WERI-Rb-1 (cell line): Measurements from ENCODE around the gene VCL.

Experiments used
- DNase-seq: peaks from one replicate; pipeline ENCODE4 v3.0.0-alpha.2; 2020
- H3K27ac ChIP-seq: fragments of 250-450 bp; sonication (Bioruptor Pico); 2 replicates; pipeline ENCODE4 v1.5.1; 2020; ENCODE audit warnings: mild to moderate bottlenecking, moderate library complexity
- H3K27me3 ChIP-seq: fragments of 250-450 bp; sonication (Bioruptor Pico); 2 replicates; pipeline ENCODE4 v1.5.1; 2021; ENCODE audit warnings: mild to moderate bottlenecking, low read depth, moderate library complexity; ENCODE audit not compliant: insufficient read depth, severe bottlenecking
- H3K36me3 ChIP-seq: fragments of 250-450 bp; sonication (Bioruptor Pico); 2 replicates; pipeline ENCODE4 v1.5.1; 2020; ENCODE audit warnings: mild to moderate bottlenecking, moderate library complexity
- H3K4me3 ChIP-seq: 2 replicates; pipeline ENCODE4 v1.5.1; 2011; ENCODE audit warnings: low read depth, mild to moderate bottlenecking, control low read depth, low read length
- H3K9me3 ChIP-seq: fragments of 250-450 bp; sonication (Bioruptor Pico); 2 replicates; pipeline ENCODE4 v1.5.1; 2021; ENCODE audit warnings: mild to moderate bottlenecking, moderate library complexity; ENCODE audit not compliant: severe bottlenecking
- TF ChIP-seq, protein P1 (sequence below): IDR thresholded peaks from 2 replicates; pipeline ENCODE4 v1.5.1; 2011; ENCODE audit warnings: low read depth, mild to moderate bottlenecking, control low read depth, inconsistent platforms, low read length

VCL gene

DNA sequence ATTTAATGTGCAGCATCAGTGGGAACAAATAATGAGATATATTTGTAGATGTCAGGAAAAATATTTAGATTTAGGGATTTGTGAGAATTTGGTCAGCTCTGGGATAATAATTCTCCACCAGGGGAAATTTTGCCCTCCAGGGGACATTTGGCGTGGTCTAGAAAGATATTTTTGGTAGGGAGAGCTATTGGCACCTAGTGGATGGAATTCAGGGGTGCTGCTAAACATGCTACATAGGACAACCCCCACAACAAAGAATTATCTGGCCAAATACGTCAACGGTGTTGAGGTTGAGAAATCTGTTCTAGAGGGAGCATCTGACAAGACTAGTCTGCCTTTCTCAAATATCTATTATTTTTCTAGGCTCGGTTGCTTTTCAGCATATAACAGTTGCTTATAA, 155.2 kb downstream of the VCL start:
- H3K27ac ChIP-seq = no peak overlapping the region
- TF ChIP-seq, protein P1, sequence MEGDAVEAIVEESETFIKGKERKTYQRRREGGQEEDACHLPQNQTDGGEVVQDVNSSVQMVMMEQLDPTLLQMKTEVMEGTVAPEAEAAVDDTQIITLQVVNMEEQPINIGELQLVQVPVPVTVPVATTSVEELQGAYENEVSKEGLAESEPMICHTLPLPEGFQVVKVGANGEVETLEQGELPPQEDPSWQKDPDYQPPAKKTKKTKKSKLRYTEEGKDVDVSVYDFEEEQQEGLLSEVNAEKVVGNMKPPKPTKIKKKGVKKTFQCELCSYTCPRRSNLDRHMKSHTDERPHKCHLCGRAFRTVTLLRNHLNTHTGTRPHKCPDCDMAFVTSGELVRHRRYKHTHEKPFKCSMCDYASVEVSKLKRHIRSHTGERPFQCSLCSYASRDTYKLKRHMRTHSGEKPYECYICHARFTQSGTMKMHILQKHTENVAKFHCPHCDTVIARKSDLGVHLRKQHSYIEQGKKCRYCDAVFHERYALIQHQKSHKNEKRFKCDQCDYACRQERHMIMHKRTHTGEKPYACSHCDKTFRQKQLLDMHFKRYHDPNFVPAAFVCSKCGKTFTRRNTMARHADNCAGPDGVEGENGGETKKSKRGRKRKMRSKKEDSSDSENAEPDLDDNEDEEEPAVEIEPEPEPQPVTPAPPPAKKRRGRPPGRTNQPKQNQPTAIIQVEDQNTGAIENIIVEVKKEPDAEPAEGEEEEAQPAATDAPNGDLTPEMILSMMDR = 0 out of 2 replicates have a peak, but pooled peaks have one; percentile 16
- H3K9me3 ChIP-seq = no peaks in the 10 kb centered on the region
- peaks cover 7% of the 10 kb centered on the region for H3K36me3 ChIP-seq
- H3K4me3 ChIP-seq = no peak overlapping the region
- H3K27me3 ChIP-seq = no peaks in the 10 kb centered on the region
- no peak for DNase-seq

DNA sequence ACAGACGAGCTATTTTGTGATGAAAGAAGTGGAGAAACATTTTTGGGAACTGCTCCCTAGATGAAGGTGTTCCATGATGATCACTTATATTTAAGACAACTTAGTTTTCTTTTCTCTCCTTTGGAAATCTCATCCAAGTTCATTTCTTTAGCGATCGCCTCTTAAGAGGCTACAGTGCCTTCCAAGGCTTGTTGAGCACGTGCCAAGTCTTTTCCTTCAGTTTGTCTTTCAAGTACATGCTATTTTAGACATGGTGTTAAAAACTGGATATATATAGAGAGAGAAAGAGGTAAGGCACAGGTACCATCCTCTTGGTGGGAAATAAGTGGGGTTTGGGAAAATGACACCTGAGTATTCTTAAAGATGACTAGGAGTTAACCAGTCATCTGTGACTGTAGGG, 155.8 kb downstream of the VCL start:
- Histone ChIP-seq H3K4me3 (no peak overlapping the region), H3K27me3 (no peaks in the 10 kb centered on the region), H3K36me3 (peaks cover 3% of the 10 kb centered on the region), H3K27ac (no peak overlapping the region), H3K9me3 (no peaks in the 10 kb centered on the region)
- TF ChIP-seq, protein P1 = no peak
- no peak for DNase-seq

DNA sequence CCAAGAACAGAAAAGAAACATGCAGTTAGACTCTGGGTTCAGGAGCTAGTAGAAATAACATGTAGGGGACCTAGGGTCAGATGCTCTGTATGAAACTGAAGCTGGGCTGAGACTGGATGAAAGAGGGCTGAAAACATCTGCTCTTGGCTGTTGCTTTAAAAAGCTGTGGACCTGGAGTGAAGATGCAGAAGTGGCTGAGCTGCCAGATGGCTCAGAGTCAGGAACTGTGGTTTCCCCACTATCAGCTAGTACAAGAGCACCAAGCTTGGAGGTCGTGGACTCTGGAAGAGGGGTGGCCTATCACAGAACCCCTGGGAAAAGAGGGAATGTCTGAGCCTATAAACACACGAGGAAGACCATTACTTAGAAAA, 159.0 kb downstream of the VCL start:
- Histone ChIP-seq H3K4me3 (no peak overlapping the region), H3K36me3 (peaks cover 4% of the 10 kb centered on the region), H3K9me3 (no peaks in the 10 kb centered on the region), H3K27me3 (no peaks in the 10 kb centered on the region), H3K27ac (no peak overlapping the region)
- no peak for DNase-seq
- TF ChIP-seq, protein P1 = no peak

DNA sequence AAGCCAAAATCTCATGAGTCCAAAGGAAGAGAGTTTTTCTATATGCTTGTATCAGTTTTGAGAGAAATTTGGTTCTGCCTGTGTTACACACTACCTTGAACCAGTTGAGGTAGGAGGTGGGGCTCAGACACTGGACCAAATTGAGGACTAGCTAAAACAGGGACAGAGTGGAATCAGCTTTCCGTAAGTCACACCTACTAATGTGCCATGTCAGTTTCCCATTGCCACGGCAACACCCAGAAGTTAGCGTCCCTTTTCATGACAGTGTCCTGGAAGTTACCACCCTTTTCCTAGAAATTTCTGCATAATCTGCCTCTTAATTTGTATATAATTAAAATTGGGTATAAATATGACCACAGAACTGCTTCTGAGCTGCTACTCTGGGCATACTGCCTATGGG, 162.1 kb downstream of the VCL start:
- H3K4me3 ChIP-seq = no peak overlapping the region
- no peak overlapping the region for H3K27ac ChIP-seq
- peaks cover 4% of the 10 kb centered on the region for H3K36me3 ChIP-seq
- TF ChIP-seq, protein P1 = no peak
- H3K27me3 ChIP-seq = no peaks in the 10 kb centered on the region
- no peak for DNase-seq
- no peaks in the 10 kb centered on the region for H3K9me3 ChIP-seq

DNA sequence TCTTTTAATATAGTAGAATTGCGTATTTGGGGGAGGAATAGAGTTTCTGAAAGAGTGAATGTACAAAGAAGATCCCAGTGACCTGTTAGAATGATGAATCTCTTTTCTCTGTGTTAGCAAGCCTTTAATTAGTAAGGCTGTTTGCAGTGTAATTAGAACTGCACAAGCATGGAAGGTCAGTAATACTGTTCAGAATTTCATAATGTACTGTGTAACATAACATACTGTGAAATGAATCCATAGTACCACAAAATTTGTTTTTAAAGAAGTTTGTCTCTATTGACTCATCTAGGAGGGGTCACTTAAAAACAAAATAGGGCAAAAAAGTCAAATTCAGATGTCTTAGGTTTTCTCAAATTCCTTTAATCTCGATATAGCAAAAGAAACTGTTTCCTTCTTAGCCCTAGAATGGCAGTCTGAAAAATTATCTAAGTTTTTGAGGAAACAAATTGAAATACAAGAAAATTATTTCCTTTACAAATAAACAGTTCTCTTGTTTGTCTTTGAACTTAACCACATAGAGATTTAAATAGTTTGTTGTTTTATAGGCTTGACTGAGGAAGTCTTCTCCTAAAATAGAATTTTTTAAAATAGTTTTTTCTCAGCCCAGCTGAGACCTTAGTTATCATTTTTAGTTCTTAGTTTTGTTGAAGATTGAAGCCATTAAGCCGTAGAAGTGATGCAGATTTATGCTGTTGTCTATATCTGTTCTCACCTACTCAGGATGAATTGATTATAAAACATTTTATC, 165.6 kb downstream of the VCL start:
- H3K4me3 ChIP-seq = no peak overlapping the region
- no peaks in the 10 kb centered on the region for H3K9me3 ChIP-seq
- no peak overlapping the region for H3K27ac ChIP-seq
- no peak for DNase-seq
- H3K27me3 ChIP-seq = no peaks in the 10 kb centered on the region
- TF ChIP-seq, protein P1 = no peak
- H3K36me3 ChIP-seq = peaks cover 4% of the 10 kb centered on the region; the same call in 1 of the 2 replicates
